ENCODE results near the gene OPA1. TPM values are rescaled to one million over a fixed set of nuclear protein-coding genes. Genes with fewer than 3 reads are reported as not detected.

The OPA1 gene
- total and polyA plus RNA-seq, 2 of the 13 experiments (the other 11 are each of a cell fraction or from before 2014, with no cell fraction given), result 26.7 to 78.5 TPM

DNA sequence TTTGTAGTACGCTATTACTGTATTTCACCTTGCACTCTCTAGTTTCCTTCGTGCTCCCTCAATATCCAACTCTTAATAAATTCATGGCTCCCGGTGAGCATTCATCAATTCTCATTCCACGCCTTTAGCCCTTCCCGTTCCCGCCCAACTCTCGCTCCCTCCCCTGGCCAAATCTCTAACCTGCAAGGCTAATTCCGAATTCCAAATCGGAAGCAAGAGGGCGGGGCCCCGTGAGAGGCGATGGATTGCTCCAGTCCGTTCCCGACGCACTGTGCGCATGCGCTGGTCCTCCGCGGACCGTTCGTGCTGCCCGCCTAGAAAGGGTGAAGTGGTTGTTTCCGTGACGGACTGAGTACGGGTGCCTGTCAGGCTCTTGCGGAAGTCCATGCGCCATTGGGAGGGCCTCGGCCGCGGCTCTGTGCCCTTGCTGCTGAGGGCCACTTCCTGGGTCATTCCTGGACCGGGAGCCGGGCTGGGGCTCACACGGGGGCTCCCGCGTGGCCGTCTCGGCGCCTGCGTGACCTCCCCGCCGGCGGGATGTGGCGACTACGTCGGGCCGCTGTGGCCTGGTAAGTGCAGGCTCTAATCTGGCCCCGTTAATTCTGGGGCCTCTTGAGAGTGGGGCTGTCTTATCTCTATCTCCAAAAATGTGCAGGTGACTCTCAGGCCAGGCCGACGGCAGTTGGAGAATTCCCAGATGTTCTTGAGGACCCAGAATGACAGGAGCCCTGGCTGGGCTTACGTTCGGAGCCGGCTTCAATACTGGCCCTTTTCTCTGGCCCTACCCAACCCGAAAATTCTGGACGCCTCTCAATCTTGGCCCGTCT lies at the start of gene OPA1 (continued):
- no peak for TF ChIP-seq ONECUT2 (CRISPR knock-in tag; IDR thresholded peaks at IDR 0.05)
- TF ChIP-seq, protein P1, sequence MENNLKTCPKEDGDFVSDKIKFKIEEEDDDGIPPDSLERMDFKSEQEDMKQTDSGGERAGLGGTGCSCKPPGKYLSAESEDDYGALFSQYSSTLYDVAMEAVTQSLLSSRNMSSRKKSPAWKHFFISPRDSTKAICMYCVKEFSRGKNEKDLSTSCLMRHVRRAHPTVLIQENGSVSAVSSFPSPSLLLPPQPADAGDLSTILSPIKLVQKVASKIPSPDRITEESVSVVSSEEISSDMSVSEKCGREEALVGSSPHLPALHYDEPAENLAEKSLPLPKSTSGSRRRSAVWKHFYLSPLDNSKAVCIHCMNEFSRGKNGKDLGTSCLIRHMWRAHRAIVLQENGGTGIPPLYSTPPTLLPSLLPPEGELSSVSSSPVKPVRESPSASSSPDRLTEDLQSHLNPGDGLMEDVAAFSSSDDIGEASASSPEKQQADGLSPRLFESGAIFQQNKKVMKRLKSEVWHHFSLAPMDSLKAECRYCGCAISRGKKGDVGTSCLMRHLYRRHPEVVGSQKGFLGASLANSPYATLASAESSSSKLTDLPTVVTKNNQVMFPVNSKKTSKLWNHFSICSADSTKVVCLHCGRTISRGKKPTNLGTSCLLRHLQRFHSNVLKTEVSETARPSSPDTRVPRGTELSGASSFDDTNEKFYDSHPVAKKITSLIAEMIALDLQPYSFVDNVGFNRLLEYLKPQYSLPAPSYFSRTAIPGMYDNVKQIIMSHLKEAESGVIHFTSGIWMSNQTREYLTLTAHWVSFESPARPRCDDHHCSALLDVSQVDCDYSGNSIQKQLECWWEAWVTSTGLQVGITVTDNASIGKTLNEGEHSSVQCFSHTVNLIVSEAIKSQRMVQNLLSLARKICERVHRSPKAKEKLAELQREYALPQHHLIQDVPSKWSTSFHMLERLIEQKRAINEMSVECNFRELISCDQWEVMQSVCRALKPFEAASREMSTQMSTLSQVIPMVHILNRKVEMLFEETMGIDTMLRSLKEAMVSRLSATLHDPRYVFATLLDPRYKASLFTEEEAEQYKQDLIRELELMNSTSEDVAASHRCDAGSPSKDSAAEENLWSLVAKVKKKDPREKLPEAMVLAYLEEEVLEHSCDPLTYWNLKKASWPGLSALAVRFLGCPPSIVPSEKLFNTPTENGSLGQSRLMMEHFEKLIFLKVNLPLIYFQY (CRISPR knock-in tag; IDR thresholded peaks at IDR 0.05; ENCODE audit: borderline replicate concordance), result peak; percentile 68; the same call in 1 of the 2 replicates
- TF ChIP-seq ZNF17 (CRISPR knock-in tag; IDR thresholded peaks at IDR 0.05), result no peak
- no peak for TF ChIP-seq KDM6A (CRISPR knock-in tag; IDR thresholded peaks at IDR 0.05; ENCODE audit: low read depth)
- peak; percentile 85; the same call in 1 of the 2 replicates for TF ChIP-seq ZNF589 (CRISPR knock-in tag; conservative IDR thresholded peaks at IDR 0.05)
- TF ChIP-seq ZNF468 (CRISPR knock-in tag; IDR thresholded peaks at IDR 0.05), result peak; percentile 58; the same call in 1 of the 2 replicates
- TF ChIP-seq ETV6 (CRISPR knock-in tag; conservative IDR thresholded peaks at IDR 0.05), result peak; percentile 73; the same call in 1 of the 2 replicates
- peak; percentile 67; the same call in 1 of the 2 replicates for TF ChIP-seq SRF (IDR thresholded peaks at IDR 0.05; ENCODE audit: low read depth, low read length)
- no peak for TF ChIP-seq SRSF4 (IDR thresholded peaks at IDR 0.05; ENCODE audit: low read depth, low read length, poor library complexity, severe bottlenecking)
- TF ChIP-seq TBP (CRISPR knock-in tag; IDR thresholded peaks at IDR 0.05), result 0 out of 2 replicates have a peak, but pooled peaks have one; percentile 38
- peak; percentile 75; the same call in 1 of the 2 replicates for TF ChIP-seq PITX1 (CRISPR knock-in tag; IDR thresholded peaks at IDR 0.05)
- peak; percentile 53; the same call in 1 of the 2 replicates for TF ChIP-seq FOXP1 (IDR thresholded peaks at IDR 0.05)
- TF ChIP-seq FOXP1 (CRISPR knock-in tag; IDR thresholded peaks at IDR 0.05), result peak; percentile 81
- no peak for TF ChIP-seq ZFYVE20 (CRISPR knock-in tag; IDR thresholded peaks at IDR 0.05; ENCODE audit: borderline replicate concordance, low read depth)
- TF ChIP-seq ATM (IDR thresholded peaks at IDR 0.05; ENCODE audit: borderline replicate concordance), result no peak
- no peak for TF ChIP-seq ZBTB21 (CRISPR knock-in tag; IDR thresholded peaks at IDR 0.05)
- peak; percentile 82; the same call in 1 of the 2 replicates for TF ChIP-seq AKAP8 (CRISPR knock-in tag; IDR thresholded peaks at IDR 0.05)
- TF ChIP-seq RFX3 (CRISPR knock-in tag; IDR thresholded peaks at IDR 0.05), result no peak
- no peak for TF ChIP-seq ATF7 (IDR thresholded peaks at IDR 0.05)
- TF ChIP-seq ATF7 (CRISPR knock-in tag; IDR thresholded peaks at IDR 0.05), result peak; percentile 63; the same call in 1 of the 2 replicates
- no peak for TF ChIP-seq ZNF660 (CRISPR knock-in tag; IDR thresholded peaks at IDR 0.05; ENCODE audit: borderline replicate concordance, low read depth)
- peak; percentile 93 for TF ChIP-seq ZNF264 (CRISPR knock-in tag; IDR thresholded peaks at IDR 0.05)
- peak; percentile 95 for TF ChIP-seq HNRNPLL (IDR thresholded peaks at IDR 0.05; ENCODE audit: low read depth, low read length, poor library complexity, severe bottlenecking)
- no peak for TF ChIP-seq ZNF607 (CRISPR knock-in tag; IDR thresholded peaks at IDR 0.05; ENCODE audit: borderline replicate concordance)
- TF ChIP-seq ZNF772 (CRISPR knock-in tag; IDR thresholded peaks at IDR 0.05), result peak; percentile 75; the same call in 1 of the 2 replicates
- TF ChIP-seq GLI4 (CRISPR knock-in tag; IDR thresholded peaks at IDR 0.05; ENCODE audit: borderline replicate concordance), result no peak
- no peak for TF ChIP-seq ZNF251 (CRISPR knock-in tag; IDR thresholded peaks at IDR 0.05)
- no peak for TF ChIP-seq SP140L (CRISPR knock-in tag; IDR thresholded peaks at IDR 0.05; ENCODE audit: borderline replicate concordance)
- TF ChIP-seq CREB1 (IDR thresholded peaks at IDR 0.05), result peak; percentile 72
- no peak for TF ChIP-seq CREB1 (CRISPR knock-in tag; IDR thresholded peaks at IDR 0.05)
